Measurements from ENCODE around the gene MRNIP. TPM values are rescaled to one million over a fixed set of nuclear protein-coding genes. Genes with fewer than 3 reads are reported as not detected.

Gene MRNIP
- total RNA-seq, 3 donors from 2014 or later (not counting 1 experiment from before 2014, with no cell fraction given), result 19.7 to 40.2 (median 25.4) TPM

- intact Hi-C loops (cut with micrococcal nuclease), result no loop called here
- H3K27me3 ChIP-seq (ENCODE audit: control insufficient read depth, insufficient read depth, low read length), result no peaks in the 10 kb centered on the region
- H3K27ac Mint-ChIP-seq, result no peak overlapping the region
- ATAC-seq, result no peak
- TF ChIP-seq CTCF (IDR thresholded peaks at IDR 0.05), result no peak
- H3K36me3 Mint-ChIP-seq, result no peaks in the 10 kb centered on the region
- DNase-seq, result no peak
- H3K27ac ChIP-seq (ENCODE audit: low read length), result no peak overlapping the region
- no peaks in the 10 kb centered on the region for H3K9me3 ChIP-seq (ENCODE audit: control insufficient read depth, insufficient read depth, low read length)
- H3K9me3 Mint-ChIP-seq, result no peaks in the 10 kb centered on the region
- WGBS (ENCODE audit: insufficient coverage), result 84% methylated on average over 7 of the region's 7 CpGs
- H3K4me1 Mint-ChIP-seq, result peaks cover 4 to 11% of the 10 kb centered on the region in 2 donors
- H3K36me3 ChIP-seq (ENCODE audit: control insufficient read depth, insufficient read depth, low read length), result no peaks in the 10 kb centered on the region
- H3K4me3 ChIP-seq (ENCODE audit: low read length), result no peak overlapping the region
- H3K4me3 Mint-ChIP-seq, result no peak overlapping the region
- no peaks in the 10 kb centered on the region for H3K27me3 Mint-ChIP-seq (ENCODE audit: low read depth in 2 of 2)
- peaks cover 11% of the 10 kb centered on the region for H3K4me1 ChIP-seq (ENCODE audit: control insufficient read depth, insufficient read depth, low read length)
These were observed 70.3 kb downstream of the MRNIP start for GRCh38 chr5:179788193-179788854.

Other genes starting within 250 kb of the MRNIP start
- 1,000 to 10,000 TPM; 1,749 to 2,212 (median 1,853) TPM for gene HNRNPH1, start 235.1 kb downstream of the MRNIP start, total RNA-seq
- gene CBY3, start 177.8 kb downstream of the MRNIP start, total RNA-seq, result not detected
- 100 to 1,000 TPM; 233 to 291 (median 260) TPM for gene CANX, start 159.8 kb downstream of the MRNIP start, total RNA-seq
- 10 to 100 TPM; 28.8 to 45.4 (median 37.6) TPM for gene MAML1, start 126.0 kb downstream of the MRNIP start, total RNA-seq
- gene LTC4S, start 64.8 kb downstream of the MRNIP start, total RNA-seq, result 1 to 10 TPM; 3.0 to 5.4 (median 3.5) TPM
- gene MGAT4B, start 52.0 kb downstream of the MRNIP start, total RNA-seq, result 100 to 1,000 TPM; 143 to 159 (median 144) TPM
- gene SQSTM1, start 37.9 kb downstream of the MRNIP start, total RNA-seq, result 100 to 1,000 TPM; 474 to 707 (median 657) TPM
- 100 to 1,000 TPM; 102 to 115 (median 113) TPM for gene TBC1D9B, start 49.1 kb upstream of the MRNIP start, total RNA-seq
- gene RNF130, start 212.9 kb upstream of the MRNIP start, total RNA-seq, result 10 to 100 TPM; 24.4 to 35.0 (median 25.5) TPM